ENCODE results near the gene USP40. TPM values are rescaled to one million over a fixed set of nuclear protein-coding genes. Genes with fewer than 3 reads are reported as not detected.

Gene USP40
- total and polyA plus RNA-seq, 2 experiments from 2014 or later = 5.7 to 11.7 TPM

DNA sequence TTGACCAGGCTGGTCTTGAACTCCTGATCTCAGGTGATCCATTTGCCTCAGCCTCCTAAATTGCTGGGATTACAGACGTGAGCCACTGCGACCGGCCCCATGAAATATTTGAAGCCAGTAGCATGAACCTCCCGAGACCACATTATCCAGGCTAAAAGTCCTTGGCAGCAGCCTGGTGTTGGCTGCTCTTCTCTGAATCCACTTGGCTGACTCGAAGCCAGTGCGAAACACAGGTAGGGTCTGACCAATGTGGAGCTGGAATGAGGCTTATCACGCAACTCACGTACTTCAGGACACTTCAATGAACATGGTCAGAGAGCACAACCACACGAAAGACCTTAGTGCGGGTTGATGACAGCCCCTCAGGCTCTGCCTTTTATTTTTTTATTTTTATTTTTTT lies 38.4 kb downstream of the USP40 start:
- no peaks in the 10 kb centered on the region for H4K20me1 ChIP-seq (replicated peaks; ENCODE audit: insufficient read depth)
- Mint-ChIP-seq H3K27ac (no peak overlapping the region), H3K9me3 (no peaks in the 10 kb centered on the region)

More for the DNA sequence above, 38.4 kb downstream of the USP40 start:
- Histone ChIP-seq H2AFZ (no peak overlapping the region), H3K9me2 (ENCODE audit: insufficient read depth) (no peaks in the 10 kb centered on the region), H3K4me1 (ENCODE audit: insufficient read depth) (no peaks in the 10 kb centered on the region), H3K27me3 (ENCODE audit: insufficient read depth) (no peaks in the 10 kb centered on the region), H3K36me3 (ENCODE audit: insufficient read depth) (no peaks in the 10 kb centered on the region), H3K4me2 (no peak overlapping the region), H3K79me2 (replicated peaks; ENCODE audit: insufficient read depth) (no peaks in the 10 kb centered on the region), H3F3A (replicated peaks; ENCODE audit: low read depth) (no peaks in the 10 kb centered on the region), H3K27ac (ENCODE audit: low read depth) (no peak overlapping the region), H3K4me3 (no peak overlapping the region)
- no peak overlapping the region for H3K4me3 Mint-ChIP-seq
- peaks cover 6% of the 10 kb centered on the region for H3K36me3 Mint-ChIP-seq (ENCODE audit: low read depth)
- DNase-seq (ENCODE audit: low spot score) = no peak
- ATAC-seq = no peak
- no peaks in the 10 kb centered on the region for H3K27me3 Mint-ChIP-seq (ENCODE audit: insufficient read depth, low read depth, poor library complexity)
- peaks cover 8% of the 10 kb centered on the region; the same call in 2 of the 3 replicates for H3K4me1 Mint-ChIP-seq
- no peak for TF ChIP-seq ZNF331 (CRISPR knock-in tag; IDR thresholded peaks at IDR 0.05; ENCODE audit: low read depth)
- TF ChIP-seq, protein P1, sequence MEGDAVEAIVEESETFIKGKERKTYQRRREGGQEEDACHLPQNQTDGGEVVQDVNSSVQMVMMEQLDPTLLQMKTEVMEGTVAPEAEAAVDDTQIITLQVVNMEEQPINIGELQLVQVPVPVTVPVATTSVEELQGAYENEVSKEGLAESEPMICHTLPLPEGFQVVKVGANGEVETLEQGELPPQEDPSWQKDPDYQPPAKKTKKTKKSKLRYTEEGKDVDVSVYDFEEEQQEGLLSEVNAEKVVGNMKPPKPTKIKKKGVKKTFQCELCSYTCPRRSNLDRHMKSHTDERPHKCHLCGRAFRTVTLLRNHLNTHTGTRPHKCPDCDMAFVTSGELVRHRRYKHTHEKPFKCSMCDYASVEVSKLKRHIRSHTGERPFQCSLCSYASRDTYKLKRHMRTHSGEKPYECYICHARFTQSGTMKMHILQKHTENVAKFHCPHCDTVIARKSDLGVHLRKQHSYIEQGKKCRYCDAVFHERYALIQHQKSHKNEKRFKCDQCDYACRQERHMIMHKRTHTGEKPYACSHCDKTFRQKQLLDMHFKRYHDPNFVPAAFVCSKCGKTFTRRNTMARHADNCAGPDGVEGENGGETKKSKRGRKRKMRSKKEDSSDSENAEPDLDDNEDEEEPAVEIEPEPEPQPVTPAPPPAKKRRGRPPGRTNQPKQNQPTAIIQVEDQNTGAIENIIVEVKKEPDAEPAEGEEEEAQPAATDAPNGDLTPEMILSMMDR (conservative IDR thresholded peaks at IDR 0.05; ENCODE audit: low read depth in 2 of 2) = no peak
- no peak for TF ChIP-seq STAT1 (IDR thresholded peaks at IDR 0.05; ENCODE audit: unreplicated experiment)
- TF ChIP-seq, protein P2, sequence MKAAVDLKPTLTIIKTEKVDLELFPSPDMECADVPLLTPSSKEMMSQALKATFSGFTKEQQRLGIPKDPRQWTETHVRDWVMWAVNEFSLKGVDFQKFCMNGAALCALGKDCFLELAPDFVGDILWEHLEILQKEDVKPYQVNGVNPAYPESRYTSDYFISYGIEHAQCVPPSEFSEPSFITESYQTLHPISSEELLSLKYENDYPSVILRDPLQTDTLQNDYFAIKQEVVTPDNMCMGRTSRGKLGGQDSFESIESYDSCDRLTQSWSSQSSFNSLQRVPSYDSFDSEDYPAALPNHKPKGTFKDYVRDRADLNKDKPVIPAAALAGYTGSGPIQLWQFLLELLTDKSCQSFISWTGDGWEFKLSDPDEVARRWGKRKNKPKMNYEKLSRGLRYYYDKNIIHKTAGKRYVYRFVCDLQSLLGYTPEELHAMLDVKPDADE (IDR thresholded peaks at IDR 0.05) = no peak
- TF ChIP-seq EZH2 (IDR thresholded peaks at IDR 0.05; ENCODE audit: low read depth, unreplicated experiment) = no peak
- no peak for TF ChIP-seq POLR2AphosphoS5 (IDR thresholded peaks at IDR 0.05; ENCODE audit: low read depth)
- TF ChIP-seq ZNF114 (CRISPR knock-in tag; IDR thresholded peaks at IDR 0.05) = no peak
- TF ChIP-seq, protein P3, sequence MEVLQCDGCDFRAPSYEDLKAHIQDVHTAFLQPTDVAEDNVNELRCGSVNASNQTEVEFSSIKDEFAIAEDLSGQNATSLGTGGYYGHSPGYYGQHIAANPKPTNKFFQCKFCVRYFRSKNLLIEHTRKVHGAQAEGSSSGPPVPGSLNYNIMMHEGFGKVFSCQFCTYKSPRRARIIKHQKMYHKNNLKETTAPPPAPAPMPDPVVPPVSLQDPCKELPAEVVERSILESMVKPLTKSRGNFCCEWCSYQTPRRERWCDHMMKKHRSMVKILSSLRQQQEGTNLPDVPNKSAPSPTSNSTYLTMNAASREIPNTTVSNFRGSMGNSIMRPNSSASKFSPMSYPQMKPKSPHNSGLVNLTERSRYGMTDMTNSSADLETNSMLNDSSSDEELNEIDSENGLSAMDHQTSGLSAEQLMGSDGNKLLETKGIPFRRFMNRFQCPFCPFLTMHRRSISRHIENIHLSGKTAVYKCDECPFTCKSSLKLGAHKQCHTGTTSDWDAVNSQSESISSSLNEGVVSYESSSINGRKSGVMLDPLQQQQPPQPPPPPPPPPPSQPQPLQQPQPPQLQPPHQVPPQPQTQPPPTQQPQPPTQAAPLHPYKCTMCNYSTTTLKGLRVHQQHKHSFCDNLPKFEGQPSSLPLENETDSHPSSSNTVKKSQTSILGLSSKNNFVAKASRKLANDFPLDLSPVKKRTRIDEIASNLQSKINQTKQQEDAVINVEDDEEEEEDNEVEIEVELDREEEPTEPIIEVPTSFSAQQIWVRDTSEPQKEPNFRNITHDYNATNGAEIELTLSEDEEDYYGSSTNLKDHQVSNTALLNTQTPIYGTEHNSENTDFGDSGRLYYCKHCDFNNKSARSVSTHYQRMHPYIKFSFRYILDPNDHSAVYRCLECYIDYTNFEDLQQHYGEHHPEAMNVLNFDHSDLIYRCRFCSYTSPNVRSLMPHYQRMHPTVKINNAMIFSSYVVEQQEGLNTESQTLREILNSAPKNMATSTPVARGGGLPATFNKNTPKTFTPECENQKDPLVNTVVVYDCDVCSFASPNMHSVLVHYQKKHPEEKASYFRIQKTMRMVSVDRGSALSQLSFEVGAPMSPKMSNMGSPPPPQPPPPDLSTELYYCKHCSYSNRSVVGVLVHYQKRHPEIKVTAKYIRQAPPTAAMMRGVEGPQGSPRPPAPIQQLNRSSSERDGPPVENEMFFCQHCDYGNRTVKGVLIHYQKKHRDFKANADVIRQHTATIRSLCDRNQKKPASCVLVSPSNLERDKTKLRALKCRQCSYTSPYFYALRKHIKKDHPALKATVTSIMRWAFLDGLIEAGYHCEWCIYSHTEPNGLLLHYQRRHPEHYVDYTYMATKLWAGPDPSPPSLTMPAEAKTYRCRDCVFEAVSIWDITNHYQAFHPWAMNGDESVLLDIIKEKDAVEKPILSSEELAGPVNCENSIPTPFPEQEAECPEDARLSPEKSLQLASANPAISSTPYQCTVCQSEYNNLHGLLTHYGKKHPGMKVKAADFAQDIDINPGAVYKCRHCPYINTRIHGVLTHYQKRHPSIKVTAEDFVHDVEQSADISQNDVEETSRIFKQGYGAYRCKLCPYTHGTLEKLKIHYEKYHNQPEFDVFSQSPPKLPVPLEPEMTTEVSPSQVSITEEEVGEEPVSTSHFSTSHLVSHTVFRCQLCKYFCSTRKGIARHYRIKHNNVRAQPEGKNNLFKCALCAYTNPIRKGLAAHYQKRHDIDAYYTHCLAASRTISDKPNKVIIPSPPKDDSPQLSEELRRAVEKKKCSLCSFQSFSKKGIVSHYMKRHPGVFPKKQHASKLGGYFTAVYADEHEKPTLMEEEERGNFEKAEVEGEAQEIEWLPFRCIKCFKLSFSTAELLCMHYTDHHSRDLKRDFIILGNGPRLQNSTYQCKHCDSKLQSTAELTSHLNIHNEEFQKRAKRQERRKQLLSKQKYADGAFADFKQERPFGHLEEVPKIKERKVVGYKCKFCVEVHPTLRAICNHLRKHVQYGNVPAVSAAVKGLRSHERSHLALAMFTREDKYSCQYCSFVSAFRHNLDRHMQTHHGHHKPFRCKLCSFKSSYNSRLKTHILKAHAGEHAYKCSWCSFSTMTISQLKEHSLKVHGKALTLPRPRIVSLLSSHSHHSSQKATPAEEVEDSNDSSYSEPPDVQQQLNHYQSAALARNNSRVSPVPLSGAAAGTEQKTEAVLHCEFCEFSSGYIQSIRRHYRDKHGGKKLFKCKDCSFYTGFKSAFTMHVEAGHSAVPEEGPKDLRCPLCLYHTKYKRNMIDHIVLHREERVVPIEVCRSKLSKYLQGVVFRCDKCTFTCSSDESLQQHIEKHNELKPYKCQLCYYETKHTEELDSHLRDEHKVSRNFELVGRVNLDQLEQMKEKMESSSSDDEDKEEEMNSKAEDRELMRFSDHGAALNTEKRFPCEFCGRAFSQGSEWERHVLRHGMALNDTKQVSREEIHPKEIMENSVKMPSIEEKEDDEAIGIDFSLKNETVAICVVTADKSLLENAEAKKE (CRISPR knock-in tag; IDR thresholded peaks at IDR 0.05) = no peak
- no peak for TF ChIP-seq JUNB (IDR thresholded peaks at IDR 0.05; ENCODE audit: unreplicated experiment)
- no peak for TF ChIP-seq NANOG (IDR thresholded peaks at IDR 0.05; ENCODE audit: borderline replicate concordance)
- no peak for TF ChIP-seq CREB1 (CRISPR knock-in tag; IDR thresholded peaks at IDR 0.05; ENCODE audit: low read depth)
- no peak for TF ChIP-seq EZH2phosphoT487 (IDR thresholded peaks at IDR 0.05; ENCODE audit: unreplicated experiment)
- TF ChIP-seq, protein P4, sequence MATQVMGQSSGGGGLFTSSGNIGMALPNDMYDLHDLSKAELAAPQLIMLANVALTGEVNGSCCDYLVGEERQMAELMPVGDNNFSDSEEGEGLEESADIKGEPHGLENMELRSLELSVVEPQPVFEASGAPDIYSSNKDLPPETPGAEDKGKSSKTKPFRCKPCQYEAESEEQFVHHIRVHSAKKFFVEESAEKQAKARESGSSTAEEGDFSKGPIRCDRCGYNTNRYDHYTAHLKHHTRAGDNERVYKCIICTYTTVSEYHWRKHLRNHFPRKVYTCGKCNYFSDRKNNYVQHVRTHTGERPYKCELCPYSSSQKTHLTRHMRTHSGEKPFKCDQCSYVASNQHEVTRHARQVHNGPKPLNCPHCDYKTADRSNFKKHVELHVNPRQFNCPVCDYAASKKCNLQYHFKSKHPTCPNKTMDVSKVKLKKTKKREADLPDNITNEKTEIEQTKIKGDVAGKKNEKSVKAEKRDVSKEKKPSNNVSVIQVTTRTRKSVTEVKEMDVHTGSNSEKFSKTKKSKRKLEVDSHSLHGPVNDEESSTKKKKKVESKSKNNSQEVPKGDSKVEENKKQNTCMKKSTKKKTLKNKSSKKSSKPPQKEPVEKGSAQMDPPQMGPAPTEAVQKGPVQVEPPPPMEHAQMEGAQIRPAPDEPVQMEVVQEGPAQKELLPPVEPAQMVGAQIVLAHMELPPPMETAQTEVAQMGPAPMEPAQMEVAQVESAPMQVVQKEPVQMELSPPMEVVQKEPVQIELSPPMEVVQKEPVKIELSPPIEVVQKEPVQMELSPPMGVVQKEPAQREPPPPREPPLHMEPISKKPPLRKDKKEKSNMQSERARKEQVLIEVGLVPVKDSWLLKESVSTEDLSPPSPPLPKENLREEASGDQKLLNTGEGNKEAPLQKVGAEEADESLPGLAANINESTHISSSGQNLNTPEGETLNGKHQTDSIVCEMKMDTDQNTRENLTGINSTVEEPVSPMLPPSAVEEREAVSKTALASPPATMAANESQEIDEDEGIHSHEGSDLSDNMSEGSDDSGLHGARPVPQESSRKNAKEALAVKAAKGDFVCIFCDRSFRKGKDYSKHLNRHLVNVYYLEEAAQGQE (IDR thresholded peaks at IDR 0.05; ENCODE audit: unreplicated experiment) = no peak

All from GM23338 (cell line).